Ecto neural progenitor cell (in vitro differentiated cells): ENCODE results near the gene SFSWAP.
"Not testable (repeated sequence)": the region's sequence is repeated elsewhere in the genome, so short reads cannot be mapped to it uniquely, and the experiment has no call there.

Experiments used
- DNase-seq: peaks from one replicate; pipeline ENCODE4 v3.0.0-alpha.2; 2018; ENCODE audit warnings: low spot score

SFSWAP gene

DNA sequence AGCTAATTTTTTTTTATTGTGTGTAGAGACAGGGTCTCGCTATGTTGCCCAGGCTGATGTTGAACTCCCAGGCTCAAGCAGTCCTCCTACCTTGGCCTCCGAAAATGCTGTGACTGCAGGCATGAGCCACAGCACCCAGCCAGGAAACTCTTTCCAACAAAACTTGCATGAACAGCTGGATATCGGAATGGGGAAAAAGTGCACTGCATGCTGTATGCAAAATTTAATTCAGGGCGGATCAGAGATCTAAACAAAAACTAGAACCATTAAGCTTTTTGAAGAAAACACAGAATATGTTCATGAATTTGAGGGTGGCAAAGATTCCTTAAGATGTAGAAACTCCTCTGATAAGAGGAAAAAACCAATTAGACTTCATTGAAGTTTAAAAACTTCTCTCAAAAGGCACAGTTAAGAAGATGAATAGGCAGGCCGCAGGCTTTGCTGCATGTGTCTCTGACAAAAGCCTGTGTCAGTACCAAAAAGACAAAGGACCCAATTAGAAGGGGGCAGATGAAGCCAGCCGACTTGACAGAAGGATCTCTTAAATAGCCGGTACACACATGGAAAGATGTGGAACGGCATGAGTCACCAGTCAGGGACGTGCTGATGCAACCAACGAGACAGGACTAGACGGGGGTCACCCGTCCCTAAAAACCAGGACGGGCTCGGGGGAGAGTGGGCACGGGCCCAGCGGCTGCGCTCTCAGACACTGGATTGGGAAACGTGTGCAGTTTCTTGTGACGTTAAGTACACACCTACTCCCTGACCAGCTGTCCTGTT is 82.5 kb downstream of the SFSWAP start:
- no peak for DNase-seq

DNA sequence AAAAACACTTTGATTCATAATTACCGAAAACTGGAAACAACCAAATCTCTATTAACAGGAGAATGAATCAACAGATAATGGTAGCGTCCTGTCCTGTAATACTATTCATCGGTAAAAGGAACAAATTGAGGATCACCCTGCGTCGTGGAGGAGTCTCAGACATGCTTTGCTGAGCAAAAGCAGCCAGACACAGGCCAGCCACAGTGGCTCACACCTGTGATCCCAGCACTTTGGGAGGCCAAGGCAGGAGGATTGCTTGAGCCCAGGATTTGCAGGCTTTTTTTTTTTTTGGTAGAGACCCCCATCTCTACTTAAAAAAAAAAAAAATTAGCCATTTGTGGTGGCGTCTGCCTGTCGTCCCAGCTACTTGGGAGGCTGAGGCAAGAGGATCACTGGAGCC is 83.2 kb downstream of the SFSWAP start:
- DNase-seq = no peak

DNA sequence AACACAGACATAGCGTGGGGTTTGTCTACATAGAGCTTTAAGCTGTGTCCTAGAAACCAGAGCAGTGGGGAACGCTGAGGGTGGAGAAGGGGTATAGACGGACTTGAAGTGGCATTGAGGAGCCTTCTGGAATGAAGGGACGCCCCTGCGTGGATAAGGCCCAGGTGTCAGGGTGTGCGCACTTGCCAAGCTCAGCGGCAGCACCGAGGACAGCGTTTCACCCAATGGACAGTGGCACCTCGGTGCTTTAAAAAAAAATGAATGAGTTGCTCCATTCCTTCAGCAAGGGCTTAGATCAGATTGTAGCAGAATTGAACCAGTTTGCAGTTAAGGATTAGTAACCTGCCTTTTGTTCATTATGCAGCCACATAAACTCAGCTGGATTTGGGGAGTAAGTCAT is 83.7 kb downstream of the SFSWAP start:
- DNase-seq = no peak

DNA sequence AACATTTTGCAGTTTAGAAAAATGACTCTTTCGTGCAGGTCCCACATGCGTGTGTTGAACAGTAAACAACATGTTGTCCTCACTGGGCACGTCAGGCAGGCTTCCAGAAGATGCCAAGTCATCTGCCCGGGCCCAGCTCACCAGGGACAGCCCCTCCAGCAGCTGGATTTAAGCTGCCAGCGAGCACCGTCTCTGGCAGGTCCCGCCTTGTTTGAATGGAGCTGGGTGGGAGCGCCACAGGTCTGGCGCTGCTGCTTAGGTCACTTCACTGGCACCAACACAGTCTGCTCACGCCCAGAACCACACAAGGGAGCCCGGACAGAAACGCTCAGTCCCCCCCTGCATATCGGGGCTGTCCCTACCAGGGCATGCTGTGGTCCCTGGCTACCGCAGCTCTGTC is 84.2 kb downstream of the SFSWAP start:
- no peak for DNase-seq

DNA sequence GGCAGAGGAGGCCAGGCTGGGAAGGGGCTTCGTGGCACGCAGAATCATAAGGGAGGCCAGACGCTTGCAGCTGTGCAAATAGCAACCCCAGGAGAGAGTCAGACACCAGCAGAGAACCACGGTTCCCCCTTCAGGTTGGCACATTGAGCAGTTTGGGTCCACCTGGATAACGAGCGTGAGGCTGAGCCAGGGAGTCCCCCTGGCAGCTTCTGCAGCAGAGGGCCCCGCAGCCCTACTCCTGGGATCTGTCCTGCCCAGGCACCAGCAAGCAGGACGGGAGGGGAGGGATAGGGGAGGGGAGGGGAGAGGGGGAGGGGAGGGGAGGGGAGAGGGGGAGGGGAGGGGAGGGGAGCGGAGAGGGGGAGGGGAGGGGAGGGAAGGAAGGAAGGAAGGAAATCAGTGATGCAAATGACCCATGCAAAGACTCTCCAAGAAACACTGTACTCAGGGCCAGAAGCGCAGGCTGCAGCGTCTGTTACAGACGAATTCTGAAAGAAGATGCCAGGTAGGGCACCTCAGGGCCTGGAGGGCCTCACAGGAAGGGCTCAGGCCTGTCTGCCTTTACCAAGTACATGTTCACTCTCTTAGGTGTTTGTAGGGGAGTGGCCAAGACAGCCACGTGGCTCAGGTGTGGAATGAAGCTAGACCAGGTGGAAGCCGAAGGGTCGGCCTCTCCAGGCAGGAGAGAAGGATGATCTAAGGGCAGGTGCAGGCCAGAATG is 85.0 kb downstream of the SFSWAP start:
- no peak for DNase-seq

DNA sequence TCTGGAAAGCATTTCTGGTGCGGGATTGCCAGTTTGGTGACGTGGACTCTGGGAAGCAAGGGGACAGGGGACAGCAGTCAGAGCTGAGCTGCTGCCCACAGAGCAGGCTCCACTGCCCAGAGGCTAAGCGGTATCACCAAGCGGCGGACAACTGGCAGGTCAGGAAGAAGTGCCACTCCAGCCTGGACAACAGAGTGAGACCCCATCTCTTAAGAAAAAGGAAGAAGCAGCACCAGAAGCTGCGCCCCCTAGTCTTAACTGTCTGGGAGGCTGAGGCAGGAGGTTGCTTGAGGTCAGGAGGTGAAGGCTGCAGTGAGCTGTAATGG is 85.5 kb downstream of the SFSWAP start:
- no peak for DNase-seq

DNA sequence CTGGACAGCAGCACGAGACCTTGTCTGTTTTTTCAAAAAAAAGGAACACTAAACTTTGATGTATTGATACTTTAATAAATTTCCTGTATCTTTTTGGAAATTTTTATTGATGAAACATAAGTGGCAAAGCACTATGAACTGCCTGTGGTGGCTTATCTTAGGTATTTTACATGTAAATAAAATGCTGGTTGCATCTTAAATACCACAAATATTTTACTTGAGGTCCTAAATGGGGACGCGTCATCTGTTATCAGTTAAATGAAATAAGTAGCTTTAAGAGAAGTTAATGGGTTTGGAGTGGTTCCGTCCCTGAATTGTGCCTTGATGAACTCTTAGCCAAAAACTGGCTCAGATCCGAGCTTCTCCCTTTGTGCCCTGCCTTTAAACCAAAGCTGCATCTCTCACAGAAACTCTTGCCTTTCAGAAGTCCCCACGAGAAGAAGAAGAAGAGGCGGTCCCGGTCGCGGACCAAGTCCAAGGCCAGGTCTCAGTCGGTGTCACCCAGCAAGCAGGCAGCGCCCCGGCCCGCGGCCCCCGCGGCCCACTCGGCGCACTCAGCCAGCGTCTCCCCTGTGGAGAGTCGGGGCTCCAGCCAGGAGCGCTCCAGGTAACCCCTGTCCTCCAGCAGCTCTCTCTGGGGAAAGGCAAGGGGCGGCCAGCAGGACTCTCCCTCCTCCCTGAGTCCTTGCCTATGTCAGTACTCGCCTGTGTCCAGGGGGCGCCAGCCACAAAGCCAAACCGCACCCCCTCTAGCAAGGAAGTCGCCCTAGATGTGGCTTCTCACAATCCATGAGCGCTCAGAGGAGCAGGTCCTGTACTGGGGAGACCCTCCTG is 86.1 kb downstream of the SFSWAP start:
- DNase-seq = no peak

DNA sequence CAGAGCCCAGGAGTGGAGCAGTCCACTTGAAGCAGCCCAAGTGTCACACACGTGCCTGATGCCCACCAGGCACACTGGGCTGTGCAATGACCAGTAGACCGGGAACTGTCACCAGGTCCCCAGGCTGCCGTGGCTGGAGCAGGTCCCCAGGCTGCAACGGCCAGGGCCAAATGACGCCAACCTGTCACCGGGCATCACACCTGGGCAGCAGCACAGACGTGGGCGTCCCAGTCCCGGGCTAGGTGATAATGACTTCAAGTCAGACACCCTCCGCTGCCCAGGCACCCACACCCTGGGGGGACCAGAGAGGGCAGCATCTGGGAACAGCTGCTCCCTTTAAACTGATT is 86.7 kb downstream of the SFSWAP start:
- no peak for DNase-seq

DNA sequence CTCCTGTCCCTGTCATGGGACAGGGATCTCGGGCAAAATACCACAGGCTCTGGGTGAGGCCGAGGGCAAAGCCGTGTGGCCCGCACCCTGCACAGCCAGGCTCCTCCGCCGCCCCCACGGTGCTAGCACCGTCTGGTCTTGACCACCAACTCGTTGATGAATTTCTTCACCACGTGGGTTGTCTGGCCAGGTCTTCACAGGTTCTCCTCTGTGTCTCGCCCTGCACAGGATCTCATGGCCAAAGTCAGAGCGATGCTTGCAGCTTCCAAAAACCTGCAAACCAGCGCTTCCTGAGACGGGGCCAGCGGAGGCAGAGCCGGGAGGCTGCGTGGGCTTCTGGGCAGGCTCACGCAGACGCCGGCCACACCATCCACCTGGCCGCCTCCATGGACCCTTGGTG is 88.3 kb downstream of the SFSWAP start:
- no peak for DNase-seq

DNA sequence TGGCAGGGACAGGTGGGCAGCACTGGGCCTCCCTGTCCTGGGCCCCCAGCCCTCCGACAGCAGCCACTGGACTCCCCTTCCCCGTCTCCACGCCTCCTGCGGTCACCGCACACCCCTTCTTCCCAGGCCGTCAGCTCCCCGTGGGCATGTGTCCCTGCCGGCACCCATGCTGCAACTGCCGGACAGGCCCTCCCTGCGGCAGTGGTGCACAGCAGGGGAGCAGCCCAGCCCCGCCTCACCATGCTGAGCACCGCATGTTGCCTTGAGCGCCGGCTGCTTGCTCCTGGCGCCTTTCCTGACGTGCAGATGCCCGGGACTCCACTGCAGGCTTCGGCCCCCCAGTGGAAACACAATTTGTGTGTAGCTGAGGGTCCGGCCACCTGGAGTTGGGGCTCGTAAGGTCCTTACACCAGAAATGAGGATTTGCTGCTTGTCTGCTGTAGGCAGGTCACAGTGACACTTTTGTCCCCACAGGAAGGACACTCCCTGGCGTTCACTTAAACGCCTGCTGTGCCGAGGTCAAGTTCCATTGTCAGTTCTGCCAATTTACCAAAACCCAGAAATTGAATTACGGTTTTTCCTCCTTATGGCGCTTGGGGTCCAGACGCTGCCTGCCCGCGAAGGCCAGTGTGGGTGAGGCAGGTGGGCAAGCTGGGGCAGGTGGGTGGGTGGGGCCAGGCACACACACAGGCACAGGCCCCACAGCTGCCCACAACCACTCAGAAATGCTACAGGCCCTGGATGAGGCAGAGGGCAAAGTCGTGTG is 89.1 kb downstream of the SFSWAP start:
- no peak for DNase-seq

DNA sequence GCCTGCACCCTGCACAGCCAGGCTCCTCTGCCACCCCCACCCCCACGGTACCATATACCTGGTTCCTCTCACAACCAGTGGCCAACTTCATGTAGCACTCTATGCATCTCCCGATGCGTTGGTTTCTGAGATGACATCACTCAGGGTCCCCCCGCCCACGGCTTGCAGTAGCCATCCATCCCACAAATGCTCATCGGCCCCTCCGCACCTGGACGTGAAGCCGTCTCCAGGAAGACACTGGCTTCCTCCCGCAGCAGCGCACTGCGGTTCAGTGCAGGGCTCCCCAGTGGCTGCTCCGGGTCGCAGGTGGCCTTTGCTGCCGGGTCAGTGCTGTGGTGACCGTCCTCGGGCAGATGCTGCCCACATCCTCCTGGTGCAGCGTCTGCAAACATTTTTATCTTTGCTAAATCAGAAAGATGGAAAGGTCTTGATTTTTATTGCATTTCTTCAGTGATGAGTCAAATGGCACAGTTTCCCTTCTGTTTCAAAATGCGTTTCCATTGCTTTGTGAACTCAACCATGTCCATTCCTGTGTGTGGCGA is 89.8 kb downstream of the SFSWAP start:
- DNase-seq = no peak

DNA sequence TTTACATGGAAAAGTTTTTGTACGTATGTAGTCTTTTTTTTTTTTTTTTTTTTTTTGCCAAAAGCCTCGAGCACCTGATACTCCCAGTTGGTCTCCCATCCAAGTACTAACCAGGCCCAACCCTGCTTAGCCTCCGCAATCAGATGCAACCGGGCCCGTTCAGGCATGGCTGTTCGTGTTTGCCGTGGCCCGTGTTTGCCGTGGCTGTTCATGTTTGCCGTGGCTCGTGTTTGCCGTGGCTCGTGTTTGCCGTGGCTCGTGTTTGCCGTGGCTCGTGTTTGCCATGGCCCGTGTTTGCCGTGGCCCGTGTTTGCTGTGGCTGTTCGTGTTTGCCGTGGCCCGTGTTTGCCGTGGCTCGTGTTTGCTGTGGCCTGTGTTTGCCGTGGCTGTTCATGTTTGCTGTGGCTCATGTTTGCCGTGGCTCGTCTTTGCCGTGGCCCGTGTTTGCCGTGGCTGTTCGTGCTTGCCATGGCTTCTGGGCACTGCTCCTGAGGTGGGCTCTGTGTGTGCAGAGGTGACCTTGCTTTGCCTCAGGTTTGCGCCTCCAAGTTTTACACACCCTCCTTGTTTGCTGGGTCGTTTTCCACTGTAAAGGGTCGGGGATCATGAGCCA is 90.5 kb downstream of the SFSWAP start:
- no peak for DNase-seq

DNA sequence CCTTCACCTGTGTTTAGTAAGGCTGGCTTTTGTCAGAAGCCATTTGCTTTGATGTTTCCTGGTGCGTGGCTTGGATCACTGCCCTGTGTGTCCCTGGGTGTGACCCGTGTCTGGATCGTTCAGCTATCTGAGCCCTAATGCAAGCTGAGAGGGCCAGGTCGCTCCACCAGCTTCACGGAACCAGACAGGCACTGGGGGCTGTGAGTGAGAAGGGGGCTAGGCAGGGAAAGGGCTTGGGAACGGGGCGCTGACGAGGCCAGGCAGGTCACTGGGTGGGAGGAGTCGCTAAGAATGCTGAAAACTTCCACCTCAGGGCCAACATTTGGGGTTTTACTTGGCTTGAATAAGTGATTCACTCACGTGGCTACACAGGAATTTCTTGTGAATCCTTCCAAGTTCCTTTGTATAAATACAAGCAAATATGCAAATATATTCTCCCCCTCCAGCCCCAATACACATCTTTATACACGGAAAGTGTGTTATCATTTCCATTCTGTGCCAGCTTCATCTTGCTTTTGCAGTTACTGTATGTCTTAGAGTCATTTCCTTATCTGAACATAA is 93.2 kb downstream of the SFSWAP start:
- no peak for DNase-seq

DNA sequence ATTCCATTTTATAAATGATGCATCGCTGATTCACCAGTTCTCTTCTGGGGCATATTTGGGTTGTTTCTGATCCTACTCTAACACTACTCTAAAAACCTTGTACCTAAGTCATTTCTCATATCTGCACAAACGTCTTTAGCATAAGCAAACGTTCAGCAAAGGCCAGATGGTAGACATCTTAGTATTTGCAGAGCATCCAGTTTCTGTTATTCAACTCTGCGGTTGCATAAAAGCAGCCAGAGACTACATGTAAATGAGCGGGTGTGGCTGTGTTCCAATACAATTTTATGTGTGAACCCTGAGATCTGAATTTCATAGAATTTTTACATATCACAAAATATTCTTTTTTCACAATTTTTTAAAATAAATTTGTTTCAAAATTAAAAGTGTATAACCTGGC is 94.5 kb downstream of the SFSWAP start:
- no peak for DNase-seq

DNA sequence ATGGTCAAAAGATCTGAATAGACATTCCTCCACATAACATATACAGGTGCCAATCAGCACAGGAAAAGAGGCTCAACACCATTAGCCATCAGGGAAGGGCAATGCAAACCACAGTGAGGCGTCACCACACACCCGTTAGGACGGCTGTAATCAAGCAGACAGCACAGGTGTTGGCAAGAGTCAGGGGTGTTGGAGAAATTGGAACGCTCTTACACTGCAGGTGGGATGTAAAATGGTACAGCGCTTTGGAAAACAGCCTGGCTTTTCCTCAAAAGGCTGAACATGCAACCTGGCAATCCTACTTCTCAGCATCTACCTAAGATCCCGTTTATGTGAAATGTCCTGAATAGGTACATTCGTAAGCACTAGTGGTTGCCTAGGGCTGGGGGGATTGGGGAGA is 95.8 kb downstream of the SFSWAP start:
- no peak for DNase-seq

DNA sequence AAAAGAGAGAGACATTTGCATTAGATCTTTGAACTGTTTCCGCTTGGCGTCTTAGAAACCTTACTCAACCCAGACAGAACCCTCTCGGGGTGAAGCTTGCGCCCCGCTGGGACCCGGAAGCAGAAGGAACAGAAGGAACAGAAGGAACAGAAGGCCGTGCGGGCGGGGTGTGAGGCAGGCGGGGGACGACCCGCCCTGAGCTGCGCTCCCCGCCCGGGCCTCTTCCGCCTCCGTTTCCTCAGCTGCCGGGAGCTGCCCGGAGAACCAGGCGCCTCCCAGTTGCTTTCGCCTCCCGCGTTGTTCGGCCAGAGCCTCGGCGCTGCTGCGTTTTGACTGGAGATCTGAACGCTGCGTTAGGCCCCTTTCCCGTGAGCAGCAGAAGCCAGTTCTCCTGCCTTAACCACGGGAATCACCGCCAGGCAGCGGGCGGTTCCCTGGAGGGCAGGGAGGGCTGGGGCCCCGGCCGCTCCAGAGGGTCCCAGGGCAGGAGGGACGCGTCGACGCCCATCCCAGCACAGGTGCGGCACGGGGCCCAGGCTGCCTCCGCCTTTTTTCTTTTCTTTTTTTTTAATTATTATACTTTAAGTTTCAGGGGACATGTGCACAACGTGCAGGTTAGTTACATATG is 98.0 kb downstream of the SFSWAP start:
- DNase-seq = no peak

DNA sequence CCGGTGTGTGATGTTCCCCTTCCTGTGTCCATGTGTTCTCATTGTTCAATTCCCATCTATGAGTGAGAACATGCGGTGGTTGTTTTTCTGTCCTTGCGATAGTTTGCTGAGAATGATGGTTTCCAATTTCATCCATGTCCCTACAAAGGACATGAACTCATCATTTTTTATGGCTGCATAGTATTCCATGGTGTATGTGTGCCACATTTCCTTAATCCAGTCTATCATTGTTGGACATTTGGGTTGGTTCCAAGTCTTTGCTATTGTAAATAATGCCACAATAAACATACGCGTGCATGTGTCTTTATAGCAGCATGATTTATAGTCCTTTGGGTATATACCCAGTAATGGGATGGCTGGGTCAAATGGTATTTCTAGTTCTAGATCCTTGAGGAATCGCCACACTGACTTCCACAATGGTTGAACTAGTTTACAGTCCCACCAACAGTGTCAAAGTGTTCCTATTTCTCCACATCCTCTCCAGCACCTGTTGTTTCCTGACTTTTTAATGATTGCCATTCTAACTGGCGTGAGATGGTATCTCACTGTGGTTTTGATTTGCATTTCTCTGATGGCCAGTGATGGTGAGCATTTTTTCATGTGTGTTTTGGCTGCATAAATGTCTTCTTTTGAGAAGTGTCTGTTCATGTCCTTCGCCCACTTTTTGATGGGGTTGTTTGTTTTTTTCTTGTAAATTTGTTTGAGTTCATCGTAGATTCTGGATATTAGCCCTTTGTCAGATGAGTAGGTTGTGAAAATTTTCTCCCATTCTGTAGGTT is 98.8 kb downstream of the SFSWAP start:
- DNase-seq = not testable (repeated sequence)

DNA sequence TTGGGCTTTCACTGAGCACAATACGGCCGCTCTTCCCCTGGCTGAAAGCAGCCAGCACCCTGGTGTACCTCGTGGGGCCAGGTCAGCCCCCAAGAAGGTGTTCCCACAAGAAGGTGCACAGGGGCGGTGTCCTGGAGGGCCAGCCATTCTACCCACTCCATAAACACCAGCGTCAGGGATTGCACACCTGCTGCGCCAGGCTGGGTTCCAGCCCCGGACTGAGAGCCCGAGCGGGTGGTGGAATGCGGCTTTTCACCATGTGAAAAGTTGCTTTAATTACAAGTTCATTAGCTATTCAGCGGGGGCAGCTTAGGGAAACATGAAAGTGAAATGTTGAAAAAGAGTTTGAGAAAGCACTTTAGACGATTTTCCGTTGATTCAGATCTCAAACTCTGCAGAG is 99.8 kb downstream of the SFSWAP start:
- no peak for DNase-seq

DNA sequence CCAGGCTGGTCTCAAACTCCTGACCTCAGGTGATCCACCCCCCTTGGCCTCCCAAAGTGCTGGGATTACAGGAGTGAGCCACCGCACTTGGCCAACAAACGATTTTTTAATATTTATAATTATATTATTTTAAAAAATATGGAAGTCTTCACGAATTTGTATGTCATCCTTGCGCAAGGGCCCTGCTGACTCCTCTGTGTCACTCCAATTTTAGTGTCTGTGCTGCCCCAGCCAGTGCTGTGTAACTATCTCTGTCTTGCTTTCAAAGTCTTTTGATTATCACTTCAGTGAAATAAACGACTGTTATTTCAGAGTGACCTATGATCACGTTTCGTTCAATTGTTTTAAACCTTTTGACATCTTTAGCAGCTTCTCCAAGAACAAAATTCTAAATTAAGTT is 104.2 kb downstream of the SFSWAP start:
- DNase-seq = no peak

DNA sequence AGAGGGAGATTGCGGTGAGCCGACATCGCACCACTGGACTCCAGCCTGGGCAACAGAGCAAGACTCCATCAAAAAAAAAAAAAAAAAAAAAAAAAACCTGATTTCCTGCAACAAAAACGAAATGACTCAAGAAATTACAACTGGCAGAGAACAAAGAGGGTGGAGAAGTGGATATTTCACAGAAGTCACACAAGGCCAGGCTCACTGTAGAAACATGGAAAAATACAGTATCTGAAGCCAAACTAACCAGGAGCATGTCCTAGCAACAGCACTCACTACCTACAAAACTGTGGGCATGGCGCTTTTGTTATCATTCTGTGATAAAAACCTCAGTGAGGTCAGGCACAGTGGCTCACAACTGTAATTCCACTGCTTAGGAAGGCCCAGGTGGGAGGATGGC is 105.6 kb downstream of the SFSWAP start:
- no peak for DNase-seq
